Skeletal muscle satellite cell (primary cell): Measurements from ENCODE around the gene SNX11. TPM values are rescaled to one million over a fixed set of nuclear protein-coding genes. Genes with fewer than 3 reads are reported as not detected.

Source experiments
- small RNA-seq: library from RNA; depleted of rRNA; stranded (forward); fragments of <200 nt; gene quantifications from one replicate; pipeline ENCODE3, GENCODE V24; 2012

The SNX11 gene

Small RNA genes within 50 kb of the gene (small RNA-seq; reads per million reads assigned to genes)
- not detected for gene AC004477.2
- not detected for gene MIR1203
- gene RNU6-1201P: 0.21 reads per million
